Cerebellar nuclear complex (tissue), 1 donor: ENCODE results near the gene CDHR1.

Experiments
- DNase-seq, 2 experiments: peaks; one replicate each; lab custom pipeline; 2025; lab: John Stamatoyannopoulos, UW

Gene CDHR1

GRCh38 chr10:84200537-84201243 is 6.4 kb downstream of the CDHR1 start:
- DNase-seq, result no peak

DNA sequence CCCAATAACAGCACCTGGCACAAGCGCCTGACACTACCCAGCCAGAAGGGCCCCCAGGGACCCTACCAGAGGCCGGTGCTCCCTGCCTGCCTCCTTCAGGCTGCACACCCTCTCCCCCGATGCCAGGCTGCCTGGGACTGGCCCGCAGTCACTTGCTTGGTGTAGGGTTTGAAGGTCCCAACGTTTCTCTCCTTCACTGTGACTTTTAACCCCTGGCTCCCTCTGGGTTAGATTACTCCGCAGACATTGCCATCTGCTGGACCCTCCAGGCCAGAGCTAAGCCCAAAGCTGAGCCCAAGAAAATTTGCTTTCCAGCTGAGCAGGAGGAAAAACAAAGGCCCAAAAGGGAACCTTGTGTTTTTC is 6.9 kb downstream of the CDHR1 start:
- no peak for DNase-seq

DNA sequence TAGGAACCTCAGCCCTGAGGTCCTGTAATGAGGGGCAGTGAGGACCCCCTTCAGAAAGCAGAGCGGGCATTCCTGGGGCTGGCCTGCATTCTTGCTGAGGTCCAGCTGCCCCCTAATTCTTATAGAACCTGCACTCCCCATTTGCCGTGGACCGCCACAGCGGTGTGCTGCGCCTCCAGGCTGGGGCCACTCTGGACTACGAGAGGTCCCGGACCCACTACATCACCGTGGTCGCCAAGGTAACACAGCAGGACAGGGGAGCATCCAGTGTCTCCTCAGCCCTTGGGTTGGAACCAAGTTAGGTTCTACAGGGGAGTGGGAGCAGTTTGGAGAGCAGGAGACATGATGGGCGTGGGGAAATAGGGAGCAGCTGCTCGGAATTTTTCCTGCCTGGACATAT is 7.3 kb downstream of the CDHR1 start:
- no peak for DNase-seq

DNA sequence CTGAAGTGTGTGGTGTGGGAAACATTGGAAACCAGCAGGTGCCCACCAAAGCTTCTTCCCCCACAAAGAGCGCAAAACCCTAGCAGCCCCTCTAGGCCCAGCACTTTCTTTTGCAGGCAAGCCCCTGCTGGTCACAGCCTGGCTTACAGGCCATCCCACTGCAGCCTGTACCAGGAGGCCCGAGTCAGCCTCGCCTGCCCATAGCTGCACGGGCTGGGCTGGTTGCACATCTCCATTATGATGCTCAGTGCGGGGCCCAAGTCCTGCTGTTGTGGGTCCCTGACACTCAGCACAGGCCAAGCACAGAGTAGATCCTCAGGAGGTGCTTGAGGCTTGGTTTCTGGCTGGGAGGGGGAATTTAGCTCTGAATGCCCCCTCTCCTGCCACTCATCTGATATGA is 8.0 kb downstream of the CDHR1 start:
- DNase-seq, result no peak

GRCh38 chr10:84204122-84204521 is 9.8 kb downstream of the CDHR1 start:
- no peak for DNase-seq

GRCh38 chr10:84204610-84205009 is 10.3 kb downstream of the CDHR1 start:
- DNase-seq, result no peak

- no peak for DNase-seq
Measured at GRCh38 chr10:84205049-84205852, 10.9 kb downstream of the CDHR1 start.

GRCh38 chr10:84205853-84206525 is 11.7 kb downstream of the CDHR1 start:
- DNase-seq, result no peak

- DNase-seq, result no peak
Measured at GRCh38 chr10:84208023-84208422, 13.7 kb downstream of the CDHR1 start.

DNA sequence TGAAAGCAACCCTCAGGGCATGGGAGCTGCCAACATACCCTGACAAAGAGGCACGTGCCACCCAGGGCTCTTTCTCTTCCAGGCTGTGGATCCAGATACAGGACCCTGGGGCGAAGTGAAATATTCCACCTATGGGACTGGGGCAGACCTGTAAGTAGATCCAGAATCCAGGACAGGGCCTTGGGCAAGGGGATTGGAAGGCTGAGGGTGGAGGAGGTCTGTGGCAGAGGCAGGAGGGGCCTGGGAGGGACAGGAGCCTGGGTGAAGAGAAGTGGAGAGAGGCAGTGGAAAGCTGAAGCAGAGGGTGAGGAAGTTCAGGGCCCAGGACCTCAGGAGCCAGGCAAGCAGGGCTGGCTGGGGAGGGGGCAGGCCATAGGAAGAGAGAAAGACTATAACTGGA is 17.2 kb downstream of the CDHR1 start:
- no peak for DNase-seq

- DNase-seq, result no peak
Measured at GRCh38 chr10:84212014-84212413, 17.7 kb downstream of the CDHR1 start.

- no peak for DNase-seq
Measured at GRCh38 chr10:84213076-84213475, 18.7 kb downstream of the CDHR1 start.

- no peak for DNase-seq
Measured at GRCh38 chr10:84214046-84214572, 19.8 kb downstream of the CDHR1 start.

GRCh38 chr10:84214612-84215235 is 20.4 kb downstream of the CDHR1 start:
- no peak for DNase-seq

GRCh38 chr10:84216834-84217233 is 22.5 kb downstream of the CDHR1 start:
- DNase-seq, result no peak

DNA sequence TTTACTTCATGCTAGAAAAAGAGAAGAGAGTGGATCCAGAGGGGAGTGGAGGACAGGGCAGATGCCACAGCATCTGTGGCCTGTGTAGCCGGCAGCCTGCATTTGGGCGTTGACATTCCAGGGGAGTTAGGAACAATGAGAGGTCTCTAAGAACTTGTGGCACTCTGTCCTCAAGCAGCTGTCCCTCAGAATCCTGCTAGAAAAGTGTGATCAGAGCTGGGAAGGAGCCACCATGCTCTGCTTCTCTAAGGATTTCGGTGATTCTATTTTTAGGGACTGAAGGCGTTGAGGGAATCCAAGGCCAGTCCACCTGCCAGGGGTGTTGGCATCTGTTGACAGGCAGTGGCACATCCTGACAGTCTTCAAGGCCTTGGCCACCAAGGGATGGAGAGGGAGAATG is 23.4 kb downstream of the CDHR1 start:
- no peak for DNase-seq

DNA sequence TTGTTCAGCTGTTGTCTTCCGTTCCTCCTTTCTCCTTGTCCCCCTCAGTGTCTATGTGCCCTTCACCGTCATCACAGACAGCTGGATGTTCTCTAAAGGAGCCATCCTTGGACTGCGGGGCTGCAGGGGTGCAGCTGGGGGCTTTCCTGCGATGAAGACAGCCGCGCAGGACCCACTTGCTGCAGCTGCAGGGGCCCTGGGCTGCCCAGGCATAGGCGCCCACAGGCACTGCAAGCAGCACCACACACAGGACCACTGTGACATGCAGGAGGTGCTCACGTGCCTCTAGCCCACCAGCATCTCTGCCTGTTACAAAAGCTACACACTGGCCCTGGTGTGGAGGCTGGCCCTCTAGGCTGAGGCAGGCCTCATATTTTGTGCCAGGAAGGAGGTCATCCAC is 27.6 kb downstream of the CDHR1 start:
- no peak for DNase-seq

GRCh38 chr10:84224411-84225028 is 30.2 kb downstream of the CDHR1 start:
- DNase-seq, result no peak

DNA sequence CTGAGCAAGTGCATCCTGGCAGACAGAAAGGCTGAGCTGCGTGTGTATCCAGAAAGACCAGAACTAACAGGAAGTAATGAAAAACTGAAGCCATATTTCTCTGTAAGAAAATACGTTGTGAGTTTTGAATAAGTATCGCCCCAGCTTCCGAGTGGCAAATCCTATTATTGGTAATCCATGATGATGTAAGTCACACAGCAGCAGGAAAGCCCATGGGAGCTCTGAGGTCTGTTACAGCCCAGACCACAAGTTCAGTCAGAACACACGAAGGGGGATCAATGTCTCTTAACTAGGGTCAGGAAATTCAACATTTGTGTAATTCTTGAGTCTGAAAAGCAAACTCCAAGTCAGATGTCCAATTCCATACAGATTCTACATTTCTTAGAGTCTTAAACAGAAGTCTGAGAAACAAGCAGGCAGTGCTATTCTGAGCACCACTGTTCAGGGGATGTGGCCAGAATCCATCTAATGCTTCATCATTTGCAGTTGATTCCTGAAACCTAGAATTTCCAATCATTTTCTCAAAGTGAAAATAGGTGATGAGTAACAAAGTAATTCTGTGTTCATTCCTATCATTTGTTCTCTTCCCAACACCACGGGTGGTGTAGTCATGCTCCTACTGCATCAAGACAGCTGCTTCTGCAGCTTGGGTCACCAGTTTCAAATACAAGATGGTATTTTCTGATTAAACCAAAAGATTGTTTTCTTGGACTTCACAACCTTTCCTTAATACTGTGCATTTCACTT is 31.3 kb downstream of the CDHR1 start, which contains the start of gene LRIT2:
TSS of gene LRIT2 (minus strand) at position 118 of the 747 bp plus-strand sequence. CDS start at position 94, 24 bp downstream.
- DNase-seq, result no peak

DNA sequence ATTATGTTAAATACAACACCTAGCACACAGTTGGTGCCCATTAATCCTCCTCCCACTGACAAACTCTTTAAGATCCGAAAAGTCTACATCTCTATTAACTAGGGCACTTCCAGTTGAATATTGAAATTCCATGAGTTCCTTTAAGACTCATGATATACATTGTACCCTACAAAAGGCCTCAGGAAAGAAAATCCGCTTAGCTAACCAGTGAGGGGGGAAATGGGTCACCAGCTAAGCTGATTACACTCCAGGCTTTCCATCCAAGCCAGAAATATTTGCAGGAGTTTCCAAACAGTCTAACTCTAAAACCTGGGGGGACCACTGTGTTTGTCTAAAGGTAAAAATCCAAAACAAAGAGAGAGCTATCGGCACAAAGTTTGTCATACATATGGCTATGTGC is 32.3 kb downstream of the CDHR1 start:
- no peak for DNase-seq

- DNase-seq, result no peak
Measured at GRCh38 chr10:84227810-84228209, 33.5 kb downstream of the CDHR1 start.
